Measurements from ENCODE around the gene MATCAP1. TPM values are rescaled to one million over a fixed set of nuclear protein-coding genes. Genes with fewer than 3 reads are reported as not detected.

Gene MATCAP1
- total and polyA plus RNA-seq, 2 of the 8 experiments (the other 6 are each of a cell fraction or from before 2014, with no cell fraction given), result 22.9 to 27.5 TPM

DNA sequence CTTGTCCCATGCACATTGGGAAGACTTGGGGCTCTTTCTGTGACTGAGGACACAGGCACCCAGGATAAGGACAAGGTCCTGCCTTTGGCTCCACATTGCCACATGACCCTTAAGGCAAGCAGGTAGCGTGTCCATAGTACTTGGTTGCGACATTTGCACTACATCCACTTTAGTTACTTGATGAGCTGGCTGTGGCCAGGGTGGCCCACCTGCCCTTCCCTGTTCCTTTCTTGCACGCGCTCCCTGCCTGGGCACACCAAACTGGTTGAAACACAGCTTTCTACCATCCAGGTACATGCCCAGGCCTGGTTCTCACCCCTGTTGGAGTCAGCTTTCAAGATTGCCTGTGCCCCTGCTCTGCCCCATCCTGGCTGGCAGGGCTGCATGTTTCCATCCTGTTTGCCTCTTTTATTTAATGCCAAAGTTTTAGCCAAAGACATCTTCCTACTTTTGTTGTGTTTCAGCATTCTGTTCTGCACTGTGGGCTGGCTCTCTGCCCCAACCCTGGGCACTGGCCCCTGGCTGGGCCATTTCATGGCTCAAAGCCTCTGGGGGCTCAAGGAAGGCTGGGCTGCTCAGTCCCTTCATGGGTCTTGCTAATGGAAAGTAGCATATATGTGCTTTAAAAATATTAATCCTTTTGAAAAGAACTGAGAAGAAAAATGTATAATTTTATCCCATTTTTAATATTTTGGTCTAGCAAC lies 36.2 kb downstream of the MATCAP1 start:
- DNase-seq (ENCODE audit: low read depth in 1 of 2, low spot score in 2 of 2) (no peak), FAIRE-seq (no peak)
- peaks cover 0 to 11% (median 8%) of the 10 kb centered on the region in 4 experiments; a peak in 5 of 7 replicates for H3K4me1 ChIP-seq (replicated peaks in 1 of 4; ENCODE audit: control insufficient read depth in 3 of 4, insufficient read depth in 4 of 4, low read length in 3 of 4)
- no peak overlapping the region for H3K9ac ChIP-seq (replicated peaks in 1 of 4; ENCODE audit: extremely low read depth in 1 of 4, low read depth in 3 of 4, low read length in 3 of 4)
- no peak overlapping the region for H2BK20ac ChIP-seq (ENCODE audit: low read length)
- ChIA-PET CTCF (ENCODE audit: partially characterized antibody) (interaction anchor here (1.0 to 3.1 kb wide), 2 partner anchors 9 to 130 kb away, joined by 6 to 12 read pairs; no protein-coding TSS in a partner anchor), POLR2A (ENCODE audit: partially characterized antibody) (no interaction called here)
- H2BK120ac ChIP-seq (replicated peaks; ENCODE audit: low read depth, low read length), result no peak overlapping the region
- no peak overlapping the region for H3K14ac ChIP-seq (ENCODE audit: insufficient read length)
- H3K4me3 ChIP-seq (ENCODE audit: extremely low read depth in 1 of 4, insufficient read depth in 2 of 4, low read depth in 3 of 4, low read length in 4 of 4), result no peak overlapping the region
- H3K23me2 ChIP-seq (ENCODE audit: low read depth, low read length), result peaks cover 13% of the 10 kb centered on the region; the same call in 1 of the 2 replicates
- H2BK15ac ChIP-seq (ENCODE audit: low read length), result no peak overlapping the region
- no peak overlapping the region for H3K27ac ChIP-seq (ENCODE audit: low read depth, low read length)
- H3K23ac ChIP-seq (ENCODE audit: insufficient read length), result no peak overlapping the region
- no peak overlapping the region for H4K91ac ChIP-seq (replicated peaks; ENCODE audit: insufficient read length, low read length)
- H2AFZ ChIP-seq (ENCODE audit: low read length), result no peak overlapping the region
- no peak overlapping the region for H3K56ac ChIP-seq (replicated peaks; ENCODE audit: insufficient read length, low read depth, low read length)
- no peak overlapping the region for H3K4me2 ChIP-seq (ENCODE audit: insufficient read depth in 1 of 2, low read depth in 2 of 2, low read length in 2 of 2)
- no peaks in the 10 kb centered on the region for H3K79me2 ChIP-seq (ENCODE audit: control insufficient read depth in 1 of 2, insufficient read depth in 2 of 2, low read length in 2 of 2)
- no peaks in the 10 kb centered on the region; a peak in 1 of 4 replicates for H3K9me3 ChIP-seq (ENCODE audit: insufficient read depth in 2 of 2, low read depth in 1 of 2, low read length in 1 of 2)
- peaks cover 5 to 23% (median 15%) of the 10 kb centered on the region in 4 experiments for H3K27me3 ChIP-seq (replicated peaks in 1 of 4; ENCODE audit: control insufficient read depth in 3 of 4, extremely low read depth in 1 of 4, insufficient read depth in 3 of 4, low read length in 3 of 4)
- no peak overlapping the region for H3K4ac ChIP-seq (replicated peaks; ENCODE audit: insufficient read length, low read depth, low read length)
- peaks cover 11 to 35% (median 21%) of the 10 kb centered on the region in 4 experiments; a peak in 6 of 8 replicates for H3K36me3 ChIP-seq (ENCODE audit: control insufficient read depth in 2 of 4, insufficient read depth in 4 of 4, low read length in 3 of 4)
- no peaks in the 10 kb centered on the region for H3K79me1 ChIP-seq (ENCODE audit: low read depth, low read length)
- WGBS, 2 experiments (ENCODE audit: extremely low coverage in 1 of 2, insufficient coverage in 1 of 2, insufficient read length in 1 of 2, insufficient replicate concordance in 2 of 2, low coverage in 1 of 2, low lambda C conversion rate in 2 of 2, missing lambda C conversion rate in 1 of 2), result 92% methylated on average over 4 of the region's 4 CpGs; no CpG with 5 or more reads in 1 of the 2 experiments
- H2AK5ac ChIP-seq (ENCODE audit: low read depth, low read length), result no peak overlapping the region
- TF ChIP-seq EZH2 (IDR thresholded peaks at IDR 0.05; ENCODE audit: low read depth, low read length, severe bottlenecking), result no peak
- no peak for TF ChIP-seq CEBPB (IDR thresholded peaks at IDR 0.05; ENCODE audit: low read depth, low read length)
- no peak for TF ChIP-seq KDM1A (IDR thresholded peaks at IDR 0.05; ENCODE audit: borderline replicate concordance, low read length)
- TF ChIP-seq SIX5 (IDR thresholded peaks at IDR 0.05; ENCODE audit: low read depth, low read length), result no peak
- no peak for TF ChIP-seq FOSL1 (IDR thresholded peaks at IDR 0.05; ENCODE audit: insufficient read depth, low read depth, low read length)
- no peak for TF ChIP-seq JUND (IDR thresholded peaks at IDR 0.05; ENCODE audit: low read length)
- no peak for TF ChIP-seq SP2 (IDR thresholded peaks at IDR 0.05; ENCODE audit: low read length)
- TF ChIP-seq KDM4A (IDR thresholded peaks at IDR 0.05; ENCODE audit: low read depth, low read length, severe bottlenecking), result no peak
- H4K8ac ChIP-seq (ENCODE audit: extremely low read depth, insufficient read depth, low read length), result peak overlapping the region; percentile 40; the same call in 1 of the 2 replicates
- no peak overlapping the region for H2BK5ac ChIP-seq (ENCODE audit: low read depth, low read length)
- H3K18ac ChIP-seq (ENCODE audit: extremely low read depth, low read length), result no peak overlapping the region
- peaks cover 3 to 19% of the 10 kb centered on the region in 2 experiments for H4K20me1 ChIP-seq (replicated peaks in 1 of 2; ENCODE audit: control insufficient read depth in 1 of 2, insufficient read depth in 2 of 2, low read length in 2 of 2)
- H2BK12ac ChIP-seq (ENCODE audit: low read depth, low read length), result no peak overlapping the region
- H4K5ac ChIP-seq (ENCODE audit: insufficient read length, low read depth, low read length), result no peak overlapping the region
